AG10803 (cell line): ENCODE measurements around the gene OTULIN.
A peak's percentile ranks its signal among the peaks of the same experiment; 100 is the strongest.

ENCODE experiments used
- DNase-seq: peaks from one replicate; pipeline ENCODE4 v3.0.0; 2010; ENCODE audit warnings: low read depth
- H3K4me3 ChIP-seq: 2 replicates; pipeline ENCODE4 v1.5.1; 2011; ENCODE audit warnings: mild to moderate bottlenecking, low read length, control low read depth
- TF ChIP-seq, protein P1 (sequence below): conservative IDR thresholded peaks from 2 replicates; pipeline ENCODE4 v1.5.1; 2011; ENCODE audit warnings: mild to moderate bottlenecking, low read length, control low read depth, inconsistent platforms

Gene OTULIN

GRCh38 chr5:14673443-14673842 is 8.9 kb downstream of the OTULIN start:
- DNase-seq = no peak
- TF ChIP-seq, protein P1, sequence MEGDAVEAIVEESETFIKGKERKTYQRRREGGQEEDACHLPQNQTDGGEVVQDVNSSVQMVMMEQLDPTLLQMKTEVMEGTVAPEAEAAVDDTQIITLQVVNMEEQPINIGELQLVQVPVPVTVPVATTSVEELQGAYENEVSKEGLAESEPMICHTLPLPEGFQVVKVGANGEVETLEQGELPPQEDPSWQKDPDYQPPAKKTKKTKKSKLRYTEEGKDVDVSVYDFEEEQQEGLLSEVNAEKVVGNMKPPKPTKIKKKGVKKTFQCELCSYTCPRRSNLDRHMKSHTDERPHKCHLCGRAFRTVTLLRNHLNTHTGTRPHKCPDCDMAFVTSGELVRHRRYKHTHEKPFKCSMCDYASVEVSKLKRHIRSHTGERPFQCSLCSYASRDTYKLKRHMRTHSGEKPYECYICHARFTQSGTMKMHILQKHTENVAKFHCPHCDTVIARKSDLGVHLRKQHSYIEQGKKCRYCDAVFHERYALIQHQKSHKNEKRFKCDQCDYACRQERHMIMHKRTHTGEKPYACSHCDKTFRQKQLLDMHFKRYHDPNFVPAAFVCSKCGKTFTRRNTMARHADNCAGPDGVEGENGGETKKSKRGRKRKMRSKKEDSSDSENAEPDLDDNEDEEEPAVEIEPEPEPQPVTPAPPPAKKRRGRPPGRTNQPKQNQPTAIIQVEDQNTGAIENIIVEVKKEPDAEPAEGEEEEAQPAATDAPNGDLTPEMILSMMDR = no peak

DNA sequence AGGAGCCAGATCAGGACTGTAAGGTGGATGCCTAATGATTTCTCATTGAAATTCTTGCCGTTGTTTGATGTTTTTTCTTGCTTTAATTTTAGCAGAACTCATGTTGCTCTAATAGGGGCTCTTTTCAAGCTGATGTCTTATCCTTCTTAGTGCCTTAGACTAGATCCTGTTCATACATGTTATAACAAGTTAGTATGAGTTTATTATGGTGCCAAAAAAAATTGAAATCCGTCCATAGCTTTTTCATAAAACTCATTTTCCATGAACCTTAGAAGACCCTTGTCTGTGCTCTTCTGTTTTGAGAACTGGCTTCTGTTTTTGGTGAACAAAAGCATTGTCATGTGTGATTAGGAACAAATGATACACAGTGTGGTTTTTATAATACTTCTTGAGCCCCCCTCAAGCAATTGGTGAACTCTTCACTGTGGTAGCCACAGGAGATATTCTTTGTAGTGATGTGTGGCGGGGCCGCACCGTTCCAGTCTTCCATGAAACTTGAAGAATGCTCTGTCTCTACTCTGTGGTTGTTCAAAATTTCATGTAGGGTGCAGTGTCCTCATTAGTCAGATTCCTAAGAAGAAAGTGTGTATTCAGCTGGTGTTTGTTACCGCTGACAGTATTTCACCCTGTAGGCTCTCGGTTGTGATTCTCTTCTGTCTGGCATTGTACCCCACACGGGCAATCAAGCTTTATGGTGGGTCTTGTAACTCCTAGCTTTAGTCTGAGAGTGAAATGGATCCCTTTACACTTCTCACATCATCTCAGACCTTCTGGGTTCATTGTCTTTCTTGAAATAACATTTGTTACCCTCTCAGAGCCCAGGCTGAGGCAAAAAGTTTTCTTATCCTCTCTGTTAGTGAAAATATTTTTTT is 10.7 kb downstream of the OTULIN start:
- no peak overlapping the region for H3K4me3 ChIP-seq
- no peak for DNase-seq
- TF ChIP-seq, protein P1 = no peak

More at GRCh38 chr5:14673443-14673842, 8.9 kb downstream of the OTULIN start:
- H3K4me3 ChIP-seq = no peak overlapping the region

DNA sequence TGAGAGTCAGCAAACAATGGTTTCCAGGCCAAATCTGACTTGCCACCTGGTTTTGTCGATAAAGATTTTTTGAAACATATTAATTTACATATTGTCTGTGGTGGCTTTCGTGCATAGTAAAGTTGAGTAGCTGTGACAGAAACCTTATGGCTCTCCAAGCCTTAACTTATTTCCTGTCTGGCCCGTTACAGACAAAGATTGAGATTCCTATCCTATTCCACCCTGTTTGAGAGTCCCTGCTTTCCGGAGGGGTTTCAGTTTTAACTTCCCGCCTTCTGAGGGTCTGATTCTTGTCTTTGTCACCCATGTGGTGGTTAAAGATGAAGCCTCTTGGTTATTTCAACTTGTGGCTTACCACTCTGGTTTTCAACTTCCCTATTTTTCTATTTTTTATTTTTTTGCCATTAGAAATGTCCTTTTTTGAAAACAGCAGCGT is 11.4 kb downstream of the OTULIN start:
- no peak overlapping the region for H3K4me3 ChIP-seq
- TF ChIP-seq, protein P1 = no peak
- DNase-seq = no peak

DNA sequence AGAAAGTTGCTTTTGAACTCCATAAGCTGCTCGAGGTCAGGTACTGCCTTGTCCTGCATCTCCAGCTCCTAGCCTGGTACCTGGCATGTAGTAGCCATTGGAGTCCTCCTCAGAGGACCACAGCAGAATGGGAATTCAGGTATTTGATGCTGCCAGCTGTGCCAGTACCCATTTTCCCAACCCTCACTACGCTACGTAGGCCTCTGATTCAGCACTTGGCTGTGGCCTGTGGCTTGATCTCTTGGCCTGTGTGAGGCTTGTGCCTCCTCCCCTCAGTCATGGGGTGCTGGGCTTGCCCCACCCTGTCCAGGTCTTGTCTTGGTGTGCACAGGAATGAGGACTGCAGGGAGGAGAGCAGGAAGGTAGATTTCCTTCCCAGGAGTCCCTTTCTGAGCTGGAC is 11.8 kb downstream of the OTULIN start:
- peak; percentile 29 for DNase-seq
- H3K4me3 ChIP-seq = no peak overlapping the region
- TF ChIP-seq, protein P1 = no peak

DNA sequence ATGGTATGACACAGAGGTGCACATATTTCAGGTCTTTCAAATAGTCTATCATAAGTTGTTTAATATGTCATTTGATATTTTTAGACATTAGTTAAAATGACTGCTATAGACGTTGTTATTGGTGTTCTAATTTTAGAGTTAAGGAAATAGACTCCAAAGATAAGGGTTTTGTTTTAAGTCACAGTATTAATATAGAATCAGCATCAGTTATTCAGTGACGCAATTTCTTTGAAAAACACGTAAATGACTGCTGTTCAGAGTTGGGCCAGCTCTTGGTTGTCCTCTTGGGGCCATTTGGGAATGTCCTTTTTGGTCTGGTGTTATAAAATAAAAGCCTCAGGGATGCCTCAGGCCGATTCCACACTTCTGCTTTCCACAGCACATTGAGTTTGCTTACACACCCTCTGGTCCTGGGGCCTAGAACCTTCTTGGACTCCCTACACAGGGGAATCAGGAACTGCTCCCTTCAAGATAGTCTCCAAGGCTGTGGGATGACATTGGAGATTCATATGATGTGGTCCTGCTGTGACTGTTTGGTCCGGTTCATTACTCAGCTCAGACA is 14.3 kb downstream of the OTULIN start:
- TF ChIP-seq, protein P1 = no peak
- DNase-seq = no peak
- H3K4me3 ChIP-seq = no peak overlapping the region

- no peak overlapping the region for H3K4me3 ChIP-seq
- no peak for DNase-seq
- TF ChIP-seq, protein P1 = no peak
Measured at GRCh38 chr5:14679595-14679994, 15.1 kb downstream of the OTULIN start.
